NCI-H2081 treated with DMSO at 0.1 percent for 48 hours (cell line): ENCODE results near the gene RNF223.

Experiments used
- DNase-seq: peaks from one replicate; lab custom pipeline; 2025; lab: John Stamatoyannopoulos, UW

RNF223 gene

GRCh38 chr1:1027791-1028190, 46.3 kb downstream of the RNF223 start:
- no peak for DNase-seq

GRCh38 chr1:1026599-1027413, 47.3 kb downstream of the RNF223 start:
- DNase-seq: no peak

GRCh38 chr1:1025730-1026129, 48.4 kb downstream of the RNF223 start:
- DNase-seq: no peak

- DNase-seq: no peak
Observed at GRCh38 chr1:1024771-1025699, 49.1 kb downstream of the RNF223 start.

GRCh38 chr1:1024149-1024770, 49.8 kb downstream of the RNF223 start:
- DNase-seq: no peak

GRCh38 chr1:1023700-1024099, 50.4 kb downstream of the RNF223 start:
- DNase-seq: no peak

GRCh38 chr1:1022302-1023009, 51.6 kb downstream of the RNF223 start:
- no peak for DNase-seq

- DNase-seq: no peak
Observed at GRCh38 chr1:1021920-1022259, 52.2 kb downstream of the RNF223 start.

GRCh38 chr1:1021010-1021919, 52.8 kb downstream of the RNF223 start:
- DNase-seq: no peak
